Right renal pelvis (tissue), 4 donors: ENCODE measurements around the gene COA1. TPM values are rescaled to one million over a fixed set of nuclear protein-coding genes. Genes with fewer than 3 reads are reported as not detected.
A peak's percentile ranks its signal among the peaks of the same experiment; 100 is the strongest.
"Not testable (repeated sequence)": the region's sequence is repeated elsewhere in the genome, so short reads cannot be mapped to it uniquely, and the experiment has no call there.

Experiments
- DNase-seq, 4 donors: peaks; one replicate each; pipeline ENCODE4 v3.0.0-alpha.2; 2013; ENCODE audit warnings: low read depth in 4 of 4, low spot score in 3 of 4, missing footprints in 1 of 4
- polyA plus RNA-seq, 4 donors: library from polyadenylated mRNA; unstranded; fragments of 120-200 nt; gene quantifications; one replicate each; pipeline ENCODE4 v1.2.1, GENCODE V29; 2013; ENCODE audit not compliant: insufficient read length in 4 of 4

The COA1 gene
- polyA plus RNA-seq, 4 donors: 64.0 to 73.5 (median 69.8) TPM

DNA sequence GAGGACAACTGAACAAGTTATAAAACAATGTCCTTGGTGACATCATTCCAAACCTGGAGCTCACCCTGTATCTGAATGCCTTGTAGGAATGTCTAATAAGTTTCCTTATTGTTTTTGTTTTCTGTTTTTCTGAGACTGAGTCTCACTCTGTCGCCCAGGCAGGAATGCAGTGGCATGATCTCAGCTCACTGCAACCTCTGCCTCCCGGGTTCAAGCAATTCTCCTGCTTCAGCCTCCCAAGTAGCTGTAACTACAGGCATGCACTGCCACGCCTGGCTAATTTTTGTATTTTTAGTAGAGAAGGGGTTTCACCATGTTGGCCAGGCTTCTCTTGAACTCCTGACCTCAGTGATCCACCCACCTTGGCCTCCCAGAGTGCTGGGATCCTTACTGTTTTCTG is 2.2 kb upstream of the COA1 start:
- not testable (repeated sequence) for DNase-seq

- no peak for DNase-seq
Observed at GRCh38 chr7:43729924-43730248, 563 bp upstream of the COA1 start.

- DNase-seq: no peak
Observed at GRCh38 chr7:43727494-43727893, 1.8 kb downstream of the COA1 start.

- no peak for DNase-seq
Observed at GRCh38 chr7:43727003-43727402, 2.3 kb downstream of the COA1 start.

GRCh38 chr7:43726466-43726865 is 2.9 kb downstream of the COA1 start:
- no peak for DNase-seq

GRCh38 chr7:43725251-43725650 is 4.1 kb downstream of the COA1 start:
- no peak for DNase-seq

DNA sequence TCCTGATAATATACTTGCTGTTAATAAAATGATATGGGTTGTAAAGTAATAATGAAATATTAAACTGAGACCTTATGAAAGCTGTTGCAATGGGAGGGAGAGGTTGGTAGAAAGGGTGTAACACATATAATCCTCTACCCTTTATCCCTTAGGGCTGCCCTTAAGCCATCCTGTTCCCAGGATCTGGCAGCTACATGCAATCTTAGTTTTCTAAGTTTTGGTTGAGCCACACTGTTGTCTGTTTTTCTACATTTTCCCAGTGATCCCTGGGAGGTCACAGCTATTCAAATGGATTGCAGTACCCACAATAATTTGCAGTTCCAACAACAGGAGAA is 6.3 kb downstream of the COA1 start:
- no peak for DNase-seq

DNA sequence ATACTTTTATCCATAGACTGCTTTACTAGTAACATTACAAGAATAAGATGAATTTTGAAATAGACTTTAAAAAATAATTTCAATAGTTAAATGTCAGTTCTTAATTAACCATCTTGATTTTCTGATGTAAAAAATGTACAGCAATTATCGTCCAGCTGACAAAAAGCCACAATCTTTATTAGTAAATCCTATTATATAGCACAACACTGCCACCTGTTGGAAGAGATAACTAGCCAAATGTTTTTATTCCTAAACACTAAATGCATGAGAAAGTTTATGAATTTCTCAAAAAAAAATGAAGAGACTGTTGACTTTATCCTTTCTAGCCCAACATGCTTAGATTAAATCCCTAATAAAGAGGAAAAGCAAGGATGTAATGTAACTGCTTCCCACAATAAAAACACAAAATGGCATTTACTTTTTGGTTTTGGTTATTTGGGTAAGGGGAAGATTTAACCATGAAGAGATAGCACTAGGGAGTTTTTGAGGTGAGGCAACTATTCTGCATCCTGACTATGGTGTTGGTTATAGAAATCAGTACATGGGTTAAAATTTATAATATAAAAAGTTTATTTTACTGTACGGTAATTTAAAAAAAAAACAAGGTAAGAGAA is 8.0 kb downstream of the COA1 start:
- DNase-seq: peak in 1 of 4 donors; percentile 31

DNA sequence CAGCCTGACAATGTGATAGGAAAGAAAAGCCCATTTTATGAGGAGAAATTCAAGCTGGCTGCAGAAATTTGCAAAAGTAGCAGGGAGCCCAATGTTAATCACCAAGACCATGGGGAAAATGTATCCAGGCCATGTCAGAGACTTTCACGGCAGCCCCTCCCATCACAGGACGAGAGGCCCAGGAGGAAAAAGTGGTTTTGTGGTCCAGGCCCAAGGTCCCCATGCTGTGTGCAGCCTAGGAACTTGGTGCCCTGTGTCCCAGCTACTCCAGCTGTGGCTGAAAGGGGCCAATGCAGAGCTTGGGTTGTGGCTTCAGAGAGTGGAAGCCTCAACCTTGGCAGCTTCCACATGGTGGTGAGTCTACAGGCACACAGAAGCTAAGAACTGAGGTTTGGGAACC is 12.7 kb downstream of the COA1 start:
- no peak for DNase-seq

- DNase-seq: not testable (repeated sequence)
Observed at GRCh38 chr7:43715966-43716365, 13.4 kb downstream of the COA1 start.

DNA sequence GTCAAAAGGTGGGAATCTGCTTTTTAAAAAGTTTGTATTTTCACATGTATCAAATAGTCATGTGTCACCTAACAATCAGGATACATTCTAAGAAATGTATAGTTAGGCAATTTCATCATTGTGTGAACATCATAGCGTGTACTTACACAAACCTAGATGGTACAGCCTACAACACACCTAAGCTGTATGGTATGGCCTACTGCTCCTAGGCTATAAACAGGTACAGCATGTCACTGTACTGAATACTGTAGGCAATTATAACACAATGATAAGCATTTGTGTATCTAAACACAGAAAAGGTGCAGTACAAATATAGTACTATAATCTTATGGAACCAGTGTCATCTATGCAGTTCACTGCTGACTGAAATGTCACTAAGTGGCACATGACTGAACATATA is 17.8 kb downstream of the COA1 start:
- DNase-seq: no peak

GRCh38 chr7:43708055-43708454 is 21.3 kb downstream of the COA1 start:
- not testable (repeated sequence) for DNase-seq

GRCh38 chr7:43703573-43703972 is 25.8 kb downstream of the COA1 start:
- no peak for DNase-seq

DNA sequence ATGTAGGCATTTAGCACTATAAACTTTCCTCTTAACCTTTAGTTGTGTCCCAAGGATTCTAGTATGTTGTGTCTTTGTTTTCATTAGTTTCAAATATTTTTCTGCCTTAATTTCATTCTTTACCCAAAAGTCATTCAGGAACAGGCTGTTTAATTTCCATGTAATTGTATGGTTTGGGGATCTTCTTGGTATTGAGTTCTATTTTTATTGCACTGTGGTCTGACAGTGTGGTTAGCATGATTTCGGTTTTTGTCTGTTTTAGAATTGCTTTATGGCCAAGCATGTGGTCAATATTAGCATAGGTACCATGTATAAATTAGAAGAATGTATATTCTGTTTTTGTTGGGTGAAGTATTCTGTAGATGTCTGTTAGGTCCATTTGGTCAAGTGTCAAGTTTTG is 26.3 kb downstream of the COA1 start:
- no peak for DNase-seq

DNA sequence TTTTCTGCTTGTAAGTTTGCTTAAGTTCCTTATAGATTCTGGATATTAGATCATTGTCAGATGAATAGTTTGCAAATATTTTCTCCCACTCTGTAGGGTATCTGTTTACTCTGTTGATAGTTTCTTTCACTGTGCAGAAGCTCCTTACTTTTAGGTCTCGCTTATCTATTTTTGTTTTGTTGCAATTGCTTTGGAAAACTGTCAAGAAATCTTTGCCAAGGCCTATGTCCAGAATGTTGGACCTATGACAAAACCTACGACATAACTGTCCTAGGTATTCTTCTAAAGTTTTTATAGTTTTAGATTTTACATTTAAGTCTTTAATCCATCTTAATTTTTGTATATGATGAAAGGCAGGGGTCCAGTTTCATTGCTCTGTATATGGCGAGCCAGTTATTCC is 27.4 kb downstream of the COA1 start:
- no peak for DNase-seq

DNA sequence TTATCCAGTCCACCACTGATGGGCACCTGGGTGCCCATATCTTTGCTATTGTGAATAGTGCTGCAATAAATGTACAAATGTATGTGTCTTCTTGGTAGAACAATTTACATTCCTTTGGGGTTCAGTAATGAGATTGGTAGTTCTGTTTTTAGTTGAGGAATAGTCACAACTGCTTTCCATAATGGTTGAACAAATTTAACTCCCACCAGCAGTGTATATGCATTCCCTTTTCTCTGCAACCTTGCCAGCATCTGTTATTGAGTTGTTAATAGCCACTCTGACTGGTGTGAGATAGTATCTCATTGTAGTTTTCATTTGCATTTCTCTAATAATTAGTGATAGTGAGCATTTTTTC is 27.8 kb downstream of the COA1 start:
- DNase-seq: no peak

GRCh38 chr7:43700646-43701499 is 28.4 kb downstream of the COA1 start:
- DNase-seq: no peak

DNA sequence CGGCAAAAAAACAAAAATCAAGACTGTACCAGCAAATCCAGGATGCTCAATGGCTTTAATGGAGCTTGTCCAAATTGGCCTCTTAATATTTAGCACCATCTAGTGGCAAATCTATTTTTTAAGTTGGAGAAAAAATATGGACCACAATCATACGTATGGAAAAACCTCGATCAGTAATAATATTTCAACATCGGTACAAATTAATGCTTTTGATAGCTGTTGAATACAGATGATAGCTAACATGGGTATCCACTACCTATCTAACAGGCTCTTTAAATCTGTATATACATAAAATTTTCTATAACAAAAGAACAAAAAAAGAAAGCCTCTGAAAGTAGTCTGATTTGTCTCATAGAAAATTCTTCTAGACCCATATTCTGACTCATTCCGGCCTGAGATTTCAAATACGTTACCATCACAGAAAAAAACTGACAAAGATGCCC is 29.2 kb downstream of the COA1 start:
- DNase-seq: peak in 3 of 4 donors; percentile 19 to 33 (median 29)

DNA sequence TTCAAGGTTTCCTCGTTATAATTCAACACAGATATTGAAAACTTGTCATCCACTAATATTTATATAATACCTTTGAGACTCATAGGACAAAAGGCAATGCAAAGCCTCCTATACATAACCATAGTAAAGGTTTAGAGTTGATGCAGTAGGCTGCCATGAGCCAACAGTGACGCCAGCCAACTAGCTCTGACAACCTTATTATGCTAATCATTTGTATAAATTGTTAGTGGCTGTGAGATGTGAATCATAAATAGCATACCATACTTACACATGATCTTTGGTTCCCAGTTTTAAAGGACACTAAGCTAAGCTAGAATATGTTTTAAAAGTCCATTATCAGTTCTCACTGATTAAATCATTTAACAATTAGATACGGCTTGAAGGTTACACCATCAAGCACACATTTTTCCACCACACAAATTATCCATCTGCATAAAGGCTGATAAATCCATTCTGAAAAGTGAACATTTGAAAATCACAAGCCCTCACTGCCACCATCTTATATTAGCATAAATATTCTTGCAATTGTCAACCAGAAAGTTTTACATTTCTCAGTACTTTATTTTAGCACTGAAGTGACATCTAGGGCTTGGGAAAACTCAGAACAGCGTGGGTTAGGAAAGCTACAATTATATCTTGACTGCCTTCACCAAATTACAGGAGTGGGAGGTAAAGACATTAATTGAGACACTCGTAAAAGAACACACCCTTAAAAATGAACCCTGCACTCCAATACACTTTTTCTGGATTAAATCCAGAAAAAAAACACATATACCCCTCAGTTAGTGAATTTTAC is 30.7 kb downstream of the COA1 start:
- DNase-seq: no peak

DNA sequence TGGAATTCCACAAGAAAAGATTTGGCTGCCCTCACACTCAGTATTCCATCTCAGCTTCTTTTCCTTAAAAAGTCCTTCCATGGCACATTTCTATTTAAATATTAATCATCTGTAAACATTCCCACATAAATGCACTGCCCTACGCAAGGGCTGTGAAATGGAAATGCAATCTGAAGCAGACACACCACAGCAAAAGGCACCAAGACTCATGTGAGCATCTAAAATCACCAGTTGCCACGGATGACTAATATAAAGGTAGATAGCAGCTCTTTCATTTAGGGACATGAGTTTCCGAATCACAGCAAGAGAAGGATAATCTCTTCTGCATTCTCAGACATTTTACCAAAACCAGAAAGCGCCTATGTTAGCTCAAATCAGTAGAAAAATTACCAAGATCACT is 31.6 kb downstream of the COA1 start:
- no peak for DNase-seq

- no peak for DNase-seq
Observed at GRCh38 chr7:43695365-43695764, 34.0 kb downstream of the COA1 start.

DNA sequence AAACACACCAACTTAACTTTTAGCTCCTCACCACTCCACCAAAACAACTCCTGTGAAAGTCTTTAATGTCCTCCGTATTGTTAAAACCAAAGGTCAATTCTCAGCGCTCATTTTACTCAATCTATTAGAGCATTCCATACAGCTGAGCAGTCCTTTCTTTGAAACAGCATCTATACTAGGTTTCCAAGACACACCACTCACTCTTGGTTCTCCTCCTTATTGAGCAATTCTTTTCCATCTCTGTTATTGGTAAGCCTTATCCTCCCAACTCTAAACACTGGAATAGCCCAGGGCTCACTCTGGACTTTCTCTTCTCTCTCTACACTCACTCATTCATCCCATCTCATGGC is 34.9 kb downstream of the COA1 start:
- no peak for DNase-seq
